ENCODE measurements around the gene ZSCAN10. TPM values are rescaled to one million over a fixed set of nuclear protein-coding genes. Genes with fewer than 3 reads are reported as not detected.

The ZSCAN10 gene
- total and polyA plus RNA-seq, 9 of the 15 experiments (the other 6 are each of a cell fraction or from before 2014, with no cell fraction given) = 0.22 TPM; not detected in 8

- TF ChIP-seq, protein P1, sequence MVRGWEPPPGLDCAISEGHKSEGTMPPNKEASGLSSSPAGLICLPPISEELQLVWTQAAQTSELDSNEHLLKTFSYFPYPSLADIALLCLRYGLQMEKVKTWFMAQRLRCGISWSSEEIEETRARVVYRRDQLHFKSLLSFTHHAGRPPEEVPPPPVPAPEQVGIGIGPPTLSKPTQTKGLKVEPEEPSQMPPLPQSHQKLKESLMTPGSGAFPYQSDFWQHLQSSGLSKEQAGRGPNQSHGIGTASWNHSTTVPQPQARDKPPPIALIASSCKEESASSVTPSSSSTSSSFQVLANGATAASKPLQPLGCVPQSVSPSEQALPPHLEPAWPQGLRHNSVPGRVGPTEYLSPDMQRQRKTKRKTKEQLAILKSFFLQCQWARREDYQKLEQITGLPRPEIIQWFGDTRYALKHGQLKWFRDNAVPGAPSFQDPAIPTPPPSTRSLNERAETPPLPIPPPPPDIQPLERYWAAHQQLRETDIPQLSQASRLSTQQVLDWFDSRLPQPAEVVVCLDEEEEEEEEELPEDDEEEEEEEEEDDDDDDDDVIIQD (CRISPR knock-in tag; IDR thresholded peaks at IDR 0.05) = no peak
- TF ChIP-seq RHOXF2B (CRISPR knock-in tag; conservative IDR thresholded peaks at IDR 0.05) = no peak
- TF ChIP-seq PATZ1 (CRISPR knock-in tag; IDR thresholded peaks at IDR 0.05; ENCODE audit: borderline replicate concordance) = no peak
- TF ChIP-seq HMGN3 (IDR thresholded peaks at IDR 0.05; ENCODE audit: borderline replicate concordance, extremely low read depth, insufficient read length, low read depth, low read length) = peak; percentile 46
- peak; percentile 64; the same call in 1 of the 2 replicates for TF ChIP-seq TFAP4 (CRISPR knock-in tag; IDR thresholded peaks at IDR 0.05; ENCODE audit: borderline replicate concordance)
- TF ChIP-seq TGIF2 (CRISPR knock-in tag; IDR thresholded peaks at IDR 0.05) = peak; percentile 85; the same call in 1 of the 2 replicates
- no peak for TF ChIP-seq MEF2D (tag; conservative IDR thresholded peaks at IDR 0.05; ENCODE audit: low read depth)
- TF ChIP-seq ZNF449 (CRISPR knock-in tag; IDR thresholded peaks at IDR 0.05) = no peak
- TF ChIP-seq, protein P2, sequence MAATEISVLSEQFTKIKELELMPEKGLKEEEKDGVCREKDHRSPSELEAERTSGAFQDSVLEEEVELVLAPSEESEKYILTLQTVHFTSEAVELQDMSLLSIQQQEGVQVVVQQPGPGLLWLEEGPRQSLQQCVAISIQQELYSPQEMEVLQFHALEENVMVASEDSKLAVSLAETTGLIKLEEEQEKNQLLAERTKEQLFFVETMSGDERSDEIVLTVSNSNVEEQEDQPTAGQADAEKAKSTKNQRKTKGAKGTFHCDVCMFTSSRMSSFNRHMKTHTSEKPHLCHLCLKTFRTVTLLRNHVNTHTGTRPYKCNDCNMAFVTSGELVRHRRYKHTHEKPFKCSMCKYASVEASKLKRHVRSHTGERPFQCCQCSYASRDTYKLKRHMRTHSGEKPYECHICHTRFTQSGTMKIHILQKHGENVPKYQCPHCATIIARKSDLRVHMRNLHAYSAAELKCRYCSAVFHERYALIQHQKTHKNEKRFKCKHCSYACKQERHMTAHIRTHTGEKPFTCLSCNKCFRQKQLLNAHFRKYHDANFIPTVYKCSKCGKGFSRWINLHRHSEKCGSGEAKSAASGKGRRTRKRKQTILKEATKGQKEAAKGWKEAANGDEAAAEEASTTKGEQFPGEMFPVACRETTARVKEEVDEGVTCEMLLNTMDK (IDR thresholded peaks at IDR 0.05; ENCODE audit: borderline replicate concordance, insufficient read depth, low read depth, low read length, poor library complexity, severe bottlenecking) = peak; percentile 70
- TF ChIP-seq AFF1 (IDR thresholded peaks at IDR 0.05; ENCODE audit: low read depth in 1 of 2, partially characterized antibody in 2 of 2) = no peak
Measured at GRCh38 chr16:3059041-3059722, 39.9 kb downstream of the ZSCAN10 start (continued).
